Bone marrow (tissue), 2 donors: Measurements from ENCODE around the gene DNAH6.
"Not testable (repeated sequence)": the region's sequence is repeated elsewhere in the genome, so short reads cannot be mapped to it uniquely, and the experiment has no call there.

ENCODE experiments used
- DNase-seq, 2 donors: peaks; one replicate each; lab custom pipeline; 2025; lab: John Stamatoyannopoulos, UW

DNAH6 gene

GRCh38 chr2:84497285-84497684 lies 19.0 kb upstream of the DNAH6 start:
- no peak for DNase-seq

GRCh38 chr2:84498150-84498799 lies 18.0 kb upstream of the DNAH6 start:
- no peak for DNase-seq

GRCh38 chr2:84511024-84511423 lies 5.3 kb upstream of the DNAH6 start:
- DNase-seq, result not testable (repeated sequence)

DNA sequence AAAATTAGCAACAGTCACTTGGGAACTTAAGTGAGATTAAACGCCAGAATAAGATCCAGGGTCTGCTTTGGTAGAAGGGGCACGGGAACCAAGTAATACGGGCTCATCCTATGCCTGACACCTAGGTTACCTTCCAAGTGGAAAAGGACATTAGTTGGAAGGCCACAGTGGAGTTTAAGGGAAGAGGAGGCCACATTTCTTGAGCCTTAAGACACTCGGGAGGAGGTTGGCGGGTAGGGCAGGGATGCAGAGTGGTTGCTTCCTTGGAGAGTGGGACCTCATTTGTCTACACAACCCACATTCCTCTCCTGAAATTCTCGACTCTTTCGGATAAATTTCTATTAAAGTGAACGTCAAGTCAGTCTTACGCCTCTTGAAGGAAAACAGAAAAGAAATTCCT lies 510 bp upstream of the DNAH6 start:
- DNase-seq, result no peak

DNA sequence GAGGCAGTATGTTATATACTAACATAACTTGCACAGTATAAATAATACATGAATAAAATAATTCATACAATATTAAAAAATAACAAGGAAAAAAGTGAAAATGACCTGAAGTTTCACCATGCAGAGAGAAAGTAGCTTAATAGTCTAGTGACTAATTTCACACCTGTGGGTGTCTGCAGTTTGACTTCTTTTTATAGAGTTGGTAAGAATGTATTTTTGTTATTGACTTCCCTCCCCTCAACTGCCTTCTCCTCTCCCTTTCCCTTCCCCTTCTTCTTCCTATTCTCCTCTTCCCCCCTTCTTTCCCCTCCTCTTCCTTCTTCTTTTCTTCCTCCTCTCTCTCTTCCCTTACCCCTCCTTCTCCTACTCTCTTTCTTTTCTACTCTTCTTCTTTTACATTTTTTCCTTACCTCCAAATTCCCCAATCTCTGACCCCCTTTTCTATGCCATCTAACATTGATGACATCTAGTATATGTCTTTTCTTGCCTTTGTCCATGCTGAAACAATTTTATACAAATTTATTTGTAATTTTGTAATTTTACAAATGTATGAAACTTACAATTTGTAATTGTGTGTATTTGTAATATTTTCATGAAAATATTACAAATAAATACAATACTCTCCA lies 3.1 kb downstream of the DNAH6 start:
- no peak for DNase-seq

- DNase-seq, result no peak
These were observed 10.3 kb downstream of the DNAH6 start for GRCh38 chr2:84526562-84526961.

GRCh38 chr2:84527137-84528129 lies 11.1 kb downstream of the DNAH6 start:
- no peak for DNase-seq

DNA sequence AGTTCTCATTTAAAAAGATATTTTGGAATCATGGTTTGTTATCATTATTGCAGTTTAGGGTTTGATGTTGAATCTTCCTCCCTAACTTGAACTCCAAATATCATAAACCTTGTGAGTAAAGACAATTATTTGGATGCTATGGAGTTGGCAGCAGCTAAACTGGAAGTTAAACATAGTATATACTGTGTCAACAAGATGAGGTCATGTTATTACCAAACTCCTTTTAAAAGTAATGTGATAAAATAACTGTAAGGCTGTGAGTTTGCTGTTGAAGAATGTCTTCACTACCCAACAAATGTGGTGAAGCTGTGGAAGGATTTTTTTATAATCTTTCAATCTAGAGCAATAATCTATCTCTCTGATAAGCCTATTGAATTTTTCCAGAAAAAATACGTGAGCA lies 16.0 kb downstream of the DNAH6 start:
- no peak for DNase-seq

DNA sequence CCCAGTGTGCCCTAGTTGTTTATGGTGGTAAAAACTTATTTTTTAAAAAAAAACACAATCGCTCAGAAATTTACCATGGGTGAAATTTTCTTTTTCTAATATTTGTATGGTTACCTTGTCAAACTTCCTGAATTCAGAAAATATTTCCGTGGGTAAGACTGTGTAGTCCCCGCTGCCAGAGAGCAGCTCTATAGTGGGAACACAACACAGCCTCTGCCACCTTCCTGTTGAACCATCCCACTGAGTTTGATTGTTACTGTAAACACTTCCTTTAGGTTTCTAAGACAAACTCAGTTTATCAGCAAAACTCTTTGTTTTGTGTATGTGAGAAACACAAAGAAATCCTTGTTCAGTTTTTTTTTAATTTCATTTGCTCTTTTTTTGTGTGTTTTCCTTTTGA lies 17.9 kb downstream of the DNAH6 start:
- DNase-seq, result no peak

DNA sequence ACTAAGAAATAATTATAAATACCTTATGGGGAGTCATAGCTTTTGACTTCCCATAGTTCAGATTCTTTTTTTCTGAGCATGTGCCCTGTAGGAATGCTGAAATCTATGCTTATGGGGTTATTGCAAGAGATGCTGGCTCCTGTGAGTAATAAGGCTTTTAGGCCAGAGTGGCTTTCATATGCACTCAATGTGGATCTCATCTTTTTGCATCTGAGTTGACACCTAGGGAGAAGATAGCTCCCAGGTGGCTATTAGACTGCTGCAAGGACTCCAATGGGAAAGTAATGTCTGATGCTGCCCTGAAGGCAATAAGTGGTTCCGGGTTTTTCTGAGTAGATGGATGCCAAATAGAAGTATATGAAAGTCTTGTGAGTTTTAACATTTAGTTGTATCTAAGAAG lies 21.0 kb downstream of the DNAH6 start:
- DNase-seq, result no peak

- no peak for DNase-seq
These were observed 23.4 kb downstream of the DNAH6 start for GRCh38 chr2:84539729-84540128.

- no peak for DNase-seq
These were observed 28.7 kb downstream of the DNAH6 start for GRCh38 chr2:84545005-84545404.

DNA sequence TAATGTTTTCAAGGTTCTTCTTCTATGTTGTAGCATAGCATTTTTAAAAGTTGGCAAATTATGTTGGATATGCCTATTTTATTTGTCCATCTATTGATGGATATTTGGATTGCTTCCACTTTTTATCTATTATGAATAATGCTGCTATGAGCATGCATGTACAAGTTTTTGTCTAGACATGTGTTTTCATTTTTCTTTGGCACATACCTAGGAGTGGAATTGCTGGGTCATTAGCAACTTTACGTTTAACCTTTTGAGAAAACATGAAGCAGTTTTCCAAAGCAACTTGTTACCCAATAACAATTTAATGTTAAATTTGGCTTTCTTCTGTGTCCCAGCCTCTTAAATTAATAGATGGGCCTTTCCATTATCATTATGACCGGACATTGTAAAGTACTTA lies 30.3 kb downstream of the DNAH6 start:
- no peak for DNase-seq

GRCh38 chr2:84548303-84548702 lies 32.0 kb downstream of the DNAH6 start:
- DNase-seq, result no peak

- DNase-seq, result no peak
These were observed 34.6 kb downstream of the DNAH6 start for GRCh38 chr2:84550916-84551315.

GRCh38 chr2:84551526-84551925 lies 35.2 kb downstream of the DNAH6 start:
- DNase-seq, result not testable (repeated sequence)

- no peak for DNase-seq
These were observed 39.9 kb downstream of the DNAH6 start for GRCh38 chr2:84556190-84556589.

GRCh38 chr2:84559838-84560237 lies 43.5 kb downstream of the DNAH6 start:
- DNase-seq, result no peak

DNA sequence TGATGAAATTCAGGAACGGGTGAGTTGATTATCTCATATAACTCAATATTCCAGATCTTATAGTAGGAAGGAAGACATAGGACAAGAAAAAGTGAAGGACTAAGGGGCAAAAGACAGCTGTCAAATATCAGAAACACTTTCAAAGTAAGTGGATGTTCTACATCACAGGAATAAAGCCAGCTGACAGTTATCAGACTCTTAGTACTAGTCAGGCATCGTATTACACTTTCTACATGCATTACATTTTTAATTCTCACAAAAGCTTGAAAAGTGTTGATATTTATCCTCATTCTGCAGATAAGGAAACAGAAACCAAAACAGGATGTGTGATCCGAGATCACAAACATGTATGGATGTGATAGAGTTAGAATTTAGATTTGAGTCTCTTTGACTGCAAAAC lies 63.4 kb downstream of the DNAH6 start:
- DNase-seq, result no peak

DNA sequence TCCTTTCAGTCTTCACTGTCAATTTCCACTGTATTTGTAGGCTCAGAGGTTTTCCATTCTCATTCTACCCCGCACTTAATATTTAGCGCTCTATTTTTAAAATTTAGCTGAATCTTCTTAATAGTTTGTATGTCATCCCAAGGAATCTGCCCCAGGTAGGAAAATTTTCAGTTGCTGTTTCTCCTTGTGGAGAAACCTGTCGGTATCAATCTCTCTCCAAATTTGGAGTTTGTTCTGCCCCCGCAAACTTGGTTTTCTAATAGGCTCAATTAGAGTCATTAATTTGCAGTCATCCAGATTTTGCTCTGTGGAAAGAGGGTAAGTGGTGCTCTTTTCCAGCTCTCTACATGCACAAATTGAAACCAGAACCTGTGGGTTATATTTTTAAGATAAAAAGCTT lies 87.6 kb downstream of the DNAH6 start:
- no peak for DNase-seq

GRCh38 chr2:84613082-84613481 lies 96.8 kb downstream of the DNAH6 start:
- DNase-seq, result no peak

GRCh38 chr2:84619794-84620371 lies 103.6 kb downstream of the DNAH6 start:
- no peak for DNase-seq

DNA sequence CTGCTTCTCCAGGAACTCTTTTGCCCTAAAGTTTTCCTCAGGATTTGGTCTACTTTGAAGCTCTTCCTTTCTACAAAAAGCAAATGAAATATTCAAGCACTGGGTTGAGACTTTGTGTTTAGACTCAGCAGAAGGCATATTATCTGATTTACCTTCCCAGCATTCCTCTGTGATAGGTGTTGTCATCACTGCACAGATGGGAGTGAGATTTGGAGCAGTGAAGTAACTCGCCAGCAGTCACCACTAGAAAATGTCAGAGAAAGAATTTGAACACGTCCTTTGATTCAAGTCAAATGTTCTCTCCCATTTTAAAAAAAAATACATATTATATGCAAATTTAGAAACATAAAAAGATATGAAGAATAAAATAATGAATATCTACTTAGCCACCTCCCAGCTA lies 112.2 kb downstream of the DNAH6 start:
- no peak for DNase-seq
